H9 (cell line): ENCODE results near the gene KIF16B. TPM values are rescaled to one million over a fixed set of nuclear protein-coding genes. Genes with fewer than 3 reads are reported as not detected.

Experiments
- DNase-seq: peaks from one replicate; pipeline ENCODE4 v3.0.0-alpha.2; 2017
- H2AFZ ChIP-seq: one replicate; pipeline ENCODE4 v1.6.1; 2013; ENCODE audit warnings: mild to moderate bottlenecking, low read length, control low read depth, moderate library complexity
- H2AK5ac ChIP-seq: 2 replicates; pipeline ENCODE4 v1.6.1; 2013; ENCODE audit warnings: low read length, control low read depth, mixed read lengths; ENCODE audit not compliant: insufficient read length
- H2BK120ac ChIP-seq: one replicate; pipeline ENCODE4 v1.6.1; 2013; ENCODE audit warnings: low read depth, mild to moderate bottlenecking, low read length, control low read depth, inconsistent platforms; ENCODE audit not compliant: poor library complexity, severe bottlenecking
- H2BK12ac ChIP-seq: 2 replicates; pipeline ENCODE4 v1.6.1; 2013; ENCODE audit warnings: low read length, control low read depth, mixed read lengths, low read depth; ENCODE audit not compliant: insufficient read length
- H2BK15ac ChIP-seq: 2 replicates; pipeline ENCODE4 v1.6.1; 2013; ENCODE audit warnings: low read depth, low read length, control low read depth
- H2BK20ac ChIP-seq: one replicate; pipeline ENCODE4 v1.6.1; 2013; ENCODE audit warnings: low read depth, mild to moderate bottlenecking, low read length, control low read depth, inconsistent platforms; ENCODE audit not compliant: poor library complexity, severe bottlenecking
- H2BK5ac ChIP-seq: 2 replicates; pipeline ENCODE4 v1.6.1; 2013; ENCODE audit warnings: low read length, control low read depth, mixed read lengths; ENCODE audit not compliant: insufficient read length
- H3K14ac ChIP-seq: 2 replicates; pipeline ENCODE4 v1.6.1; 2013; ENCODE audit warnings: low read length, control low read depth; ENCODE audit not compliant: insufficient read depth
- H3K18ac ChIP-seq: 2 replicates; pipeline ENCODE4 v1.6.1; 2013; ENCODE audit warnings: low read depth, mild to moderate bottlenecking, mixed read lengths, low read length, control low read depth; ENCODE audit not compliant: insufficient read length
- H3K23ac ChIP-seq: 2 replicates; pipeline ENCODE4 v1.6.1; 2013; ENCODE audit warnings: low read length, control low read depth, mixed read lengths, low read depth; ENCODE audit not compliant: insufficient read length
- H3K23me2 ChIP-seq: 2 replicates; pipeline ENCODE4 v1.6.1; 2013; ENCODE audit warnings: low read depth, mild to moderate bottlenecking, mixed read lengths, low read length, control low read depth; ENCODE audit not compliant: insufficient read length, poor library complexity, severe bottlenecking
- H3K27ac ChIP-seq: 2 replicates; pipeline ENCODE4 v1.5.1; 2013; ENCODE audit warnings: low read length, control low read depth, mixed read lengths, low read depth; ENCODE audit not compliant: insufficient read length
- H3K27me3 ChIP-seq: 2 replicates; pipeline ENCODE4 v1.6.1; 2013; ENCODE audit warnings: low read length, control low read depth, inconsistent platforms; ENCODE audit not compliant: insufficient read depth
- H3K4ac ChIP-seq: 2 replicates; pipeline ENCODE4 v1.6.1; 2013; ENCODE audit warnings: low read depth, mild to moderate bottlenecking, control low read depth, inconsistent platforms, low read length, moderate library complexity
- H3K4me1 ChIP-seq: 2 replicates; pipeline ENCODE4 v1.6.1; 2013; ENCODE audit warnings: low read length, control low read depth, inconsistent platforms; ENCODE audit not compliant: insufficient read depth
- H3K4me2 ChIP-seq: 2 replicates; pipeline ENCODE4 v1.6.1; 2013; ENCODE audit warnings: low read length, control low read depth, mixed read lengths; ENCODE audit not compliant: insufficient read length, insufficient read depth
- H3K56ac ChIP-seq: 2 replicates; pipeline ENCODE4 v1.6.1; 2013; ENCODE audit warnings: low read depth, mild to moderate bottlenecking, mixed read lengths, low read length, control low read depth; ENCODE audit not compliant: insufficient read length
- H3K79me1 ChIP-seq: 2 replicates; pipeline ENCODE4 v1.6.1; 2013; ENCODE audit warnings: low read depth, mild to moderate bottlenecking, moderate library complexity, low read length, control low read depth, inconsistent platforms; ENCODE audit not compliant: insufficient read depth, poor library complexity, severe bottlenecking
- H3K79me2 ChIP-seq: 2 replicates; pipeline ENCODE4 v1.6.1; 2013; ENCODE audit warnings: low read length, control low read depth, inconsistent platforms; ENCODE audit not compliant: insufficient read depth
- H3K9ac ChIP-seq: 2 replicates; pipeline ENCODE4 v1.6.1; 2013; ENCODE audit warnings: low read length, control low read depth, mixed read lengths; ENCODE audit not compliant: insufficient read length; ENCODE audit errors: extremely low read depth
- H3K9me3 ChIP-seq: one replicate; pipeline ENCODE4 v1.6.1; 2013; ENCODE audit warnings: low read depth, low read length, inconsistent platforms; ENCODE audit not compliant: control insufficient read depth
- H3T11ph ChIP-seq: one replicate; pipeline ENCODE4 v1.6.1; 2013; ENCODE audit warnings: mild to moderate bottlenecking, low read length, control low read depth, inconsistent platforms
- H4K20me1 ChIP-seq: one replicate; pipeline ENCODE4 v1.6.1; 2013; ENCODE audit not compliant: control insufficient read depth, insufficient read length, insufficient read depth
- H4K5ac ChIP-seq: 2 replicates; pipeline ENCODE4 v1.6.1; 2013; ENCODE audit warnings: low read depth, mild to moderate bottlenecking, mixed read lengths, low read length, control low read depth; ENCODE audit not compliant: insufficient read length
- H4K8ac ChIP-seq: replicated peaks from 2 replicates; pipeline ENCODE4 v1.6.1; 2013; ENCODE audit warnings: low read length, control low read depth, mixed read lengths, low read depth; ENCODE audit not compliant: insufficient read length
- H4K91ac ChIP-seq: 2 replicates; pipeline ENCODE4 v1.6.1; 2013; ENCODE audit warnings: low read depth, mild to moderate bottlenecking, moderate library complexity, mixed read lengths, low read length, control low read depth; ENCODE audit not compliant: insufficient read length
- H3K27ac Mint-ChIP-seq, 3 experiments: 2 replicates in 2 of 3; 3 replicates in 1 of 3; pipeline ENCODE4 v1.8.0; 2020 to 2021; ENCODE audit warnings: mixed read lengths in 3 of 3, mild to moderate bottlenecking in 1 of 3, moderate library complexity in 1 of 3
- H3K27me3 Mint-ChIP-seq: 2 replicates; pipeline ENCODE4 v1.8.0; 2021; ENCODE audit warnings: low read depth, mild to moderate bottlenecking, moderate library complexity, mixed read lengths
- H3K36me3 Mint-ChIP-seq, 3 experiments: 2 replicates in 2 of 3; 3 replicates in 1 of 3; pipeline ENCODE4 v1.8.0; 2020 to 2021; ENCODE audit warnings: low read depth in 3 of 3, mixed read lengths in 3 of 3; ENCODE audit not compliant: insufficient read depth in 1 of 3
- H3K4me1 Mint-ChIP-seq, 2 experiments: 2 replicates each; pipeline ENCODE4 v1.8.0; 2020; ENCODE audit warnings: mixed read lengths in 2 of 2
- H3K4me3 Mint-ChIP-seq, 2 experiments: 2 replicates in 1 of 2; 3 replicates in 1 of 2; pipeline ENCODE4 v1.8.0; 2020 to 2021; ENCODE audit warnings: mild to moderate bottlenecking in 2 of 2, mixed read lengths in 2 of 2, moderate library complexity in 1 of 2
- H3K9me3 Mint-ChIP-seq, 2 experiments: 2 replicates in 1 of 2; 3 replicates in 1 of 2; pipeline ENCODE4 v1.8.0; 2020; ENCODE audit warnings: mild to moderate bottlenecking in 2 of 2, mixed read lengths in 2 of 2, moderate library complexity in 1 of 2
- CTCF ChIP-seq: fragments of 200-600 bp; sonication (generic); conservative IDR thresholded peaks from 3 replicates; pipeline ENCODE4 v1.8.0; 2021; ENCODE audit warnings: antibody characterized with exemption, mild to moderate bottlenecking
- WGBS: extraction: QIAGEN DNeasy Blood & Tissue Kit; methylation state at CpG from one replicate; pipeline ENCODE4 v1.1.7; 2013; ENCODE audit warnings: missing lambda C conversion rate, low lambda C conversion rate, mixed read lengths; ENCODE audit not compliant: insufficient read length; ENCODE audit errors: extremely low coverage; 5-methylcytosine and 5-hydroxymethylcytosine counted together
- long read RNA-seq: library from polyadenylated mRNA; unstranded; transcript quantifications from one replicate; pipeline ENCODE4 v2.0.0, GENCODE V29; 2020
- total RNA-seq: library from RNA; stranded (reverse); gene quantifications from 2 replicates; pipeline ENCODE4 v1.2.1, GENCODE V29; 2021

Gene KIF16B
- 7.0 and 7.4 TPM in 2 replicates for total RNA-seq
- long read RNA-seq, partial matches to known transcripts = 68 of 83 reads
- long read RNA-seq, other reads (novel, unspliced or antisense) = 15 of 83 reads

GRCh38 chr20:16573001-16573965 lies at the start of gene KIF16B:
Gene KIF16B (minus strand): TSS chr20:16573448. CDS start chr20:16573275, 173 bp downstream.
- no peak within 1 kb of the TSS for H4K8ac ChIP-seq
- peaks cover 7% of the 10 kb centered on the region for H3K23me2 ChIP-seq
- H2BK120ac ChIP-seq = no peak within 1 kb of the TSS
- no peak within 1 kb of the TSS for H2BK20ac ChIP-seq
- no peaks in the 10 kb centered on the region for H3K9me3 ChIP-seq
- no peak within 1 kb of the TSS for H4K91ac ChIP-seq
- H2AFZ ChIP-seq = peak within 1 kb of the TSS; percentile 99
- WGBS = no CpG with 5 or more reads among the region's 65 CpGs
- H3K79me1 ChIP-seq = no peaks in the 10 kb centered on the region
- no peak within 1 kb of the TSS for H4K5ac ChIP-seq
- peak; percentile 96 for DNase-seq
- Mint-ChIP-seq H3K27ac (peak within 1 kb of the TSS in 2 of 3 experiments; percentile 94; a peak in 5 of 7 replicates), H3K9me3 (no peaks in the 10 kb centered on the region), H3K4me3 (peak within 1 kb of the TSS; percentile 87), H3K4me1 (peaks cover 25 to 34% of the 10 kb centered on the region in 2 experiments), H3K27me3 (no peaks in the 10 kb centered on the region), H3K36me3 (no peaks in the 10 kb centered on the region; a peak in 1 of 7 replicates)
- no peak within 1 kb of the TSS; the same call in 1 of the 2 replicates for H3K4ac ChIP-seq
- no peak within 1 kb of the TSS for H3K56ac ChIP-seq
- no peak within 1 kb of the TSS for H3K27ac ChIP-seq
- H3K27me3 ChIP-seq = no peaks in the 10 kb centered on the region
- no peak within 1 kb of the TSS for H2BK15ac ChIP-seq
- H3T11ph ChIP-seq = no peak within 1 kb of the TSS
- H3K23ac ChIP-seq = no peak within 1 kb of the TSS
- H3K4me1 ChIP-seq = no peaks in the 10 kb centered on the region
- peak; percentile 15; the same call in 1 of the 3 replicates for TF ChIP-seq CTCF
- no peak within 1 kb of the TSS for H2BK12ac ChIP-seq
- peak within 1 kb of the TSS; percentile 79 for H3K4me2 ChIP-seq
- no peaks in the 10 kb centered on the region for H4K20me1 ChIP-seq
- peak within 1 kb of the TSS; percentile 60 for H3K18ac ChIP-seq
- H2AK5ac ChIP-seq = no peak within 1 kb of the TSS
- peak within 1 kb of the TSS; percentile 55 for H3K9ac ChIP-seq
- H3K79me2 ChIP-seq = no peaks in the 10 kb centered on the region
- no peak within 1 kb of the TSS for H2BK5ac ChIP-seq
- peak within 1 kb of the TSS; percentile 85 for H3K14ac ChIP-seq
